Body of pancreas (tissue), 4 donors: ENCODE results near the gene RUSC2.
A peak's percentile ranks its signal among the peaks of the same experiment; 100 is the strongest.

Experiments used
- POLR2A ChIP-seq, 3 donors: fragments of 450-650 bp; IDR thresholded peaks; one replicate each; pipeline ENCODE4 v1.6.1; 2016; ENCODE audit warnings: antibody characterized with exemption in 3 of 3, mild to moderate bottlenecking in 2 of 3
- TF ChIP-seq, protein P1 (sequence below), 7 experiments: fragments of 450-650 bp in 4 of 7; fragments of 200-600 bp in 3 of 7; sonication (generic) in 3 of 7; IDR thresholded peaks; one replicate each; pipeline ENCODE4 v1.5.1; 2016 to 2019; ENCODE audit warnings: antibody characterized with exemption in 7 of 7

DNA sequence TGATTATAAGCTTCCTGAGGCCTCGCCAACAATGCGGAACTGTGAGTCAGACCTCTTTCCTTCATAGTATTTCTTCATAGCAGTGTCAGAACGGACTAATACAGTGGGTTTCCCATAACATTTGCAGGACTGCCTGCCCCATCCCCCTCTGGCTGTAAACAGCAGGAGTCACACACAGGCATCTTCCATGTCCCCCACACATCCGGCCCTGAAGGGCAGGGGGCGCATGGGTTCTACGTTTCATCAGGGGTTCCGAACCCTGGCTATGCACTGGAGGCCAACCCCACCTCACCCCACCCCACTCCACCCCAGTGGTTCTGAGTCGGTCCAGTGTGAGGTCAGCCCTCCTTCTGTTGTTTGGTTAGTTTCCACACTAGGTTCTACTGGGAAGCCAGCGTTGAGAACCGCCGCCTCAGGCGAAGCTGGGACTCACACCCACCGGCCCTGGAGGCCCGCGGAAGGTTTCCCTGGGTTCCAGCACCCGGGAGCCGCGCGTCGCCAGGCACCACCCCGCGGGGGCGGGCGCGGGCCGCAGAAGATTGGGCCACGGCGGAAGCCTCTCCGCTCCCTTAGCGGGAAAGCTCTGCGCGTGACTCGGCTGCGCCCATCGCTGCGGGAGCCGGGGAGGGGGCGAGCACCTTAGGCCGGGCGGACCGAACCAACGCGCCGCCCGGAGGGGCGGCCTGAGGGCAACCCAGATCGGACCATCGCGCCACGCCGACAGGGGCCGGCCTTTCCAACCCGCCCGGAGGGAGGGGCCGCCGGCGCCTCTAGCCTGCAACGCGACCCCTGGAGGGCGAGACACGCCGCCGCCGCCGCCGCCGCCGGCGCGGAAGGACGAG is at the start of gene RUSC2:
- TF ChIP-seq, protein P1, sequence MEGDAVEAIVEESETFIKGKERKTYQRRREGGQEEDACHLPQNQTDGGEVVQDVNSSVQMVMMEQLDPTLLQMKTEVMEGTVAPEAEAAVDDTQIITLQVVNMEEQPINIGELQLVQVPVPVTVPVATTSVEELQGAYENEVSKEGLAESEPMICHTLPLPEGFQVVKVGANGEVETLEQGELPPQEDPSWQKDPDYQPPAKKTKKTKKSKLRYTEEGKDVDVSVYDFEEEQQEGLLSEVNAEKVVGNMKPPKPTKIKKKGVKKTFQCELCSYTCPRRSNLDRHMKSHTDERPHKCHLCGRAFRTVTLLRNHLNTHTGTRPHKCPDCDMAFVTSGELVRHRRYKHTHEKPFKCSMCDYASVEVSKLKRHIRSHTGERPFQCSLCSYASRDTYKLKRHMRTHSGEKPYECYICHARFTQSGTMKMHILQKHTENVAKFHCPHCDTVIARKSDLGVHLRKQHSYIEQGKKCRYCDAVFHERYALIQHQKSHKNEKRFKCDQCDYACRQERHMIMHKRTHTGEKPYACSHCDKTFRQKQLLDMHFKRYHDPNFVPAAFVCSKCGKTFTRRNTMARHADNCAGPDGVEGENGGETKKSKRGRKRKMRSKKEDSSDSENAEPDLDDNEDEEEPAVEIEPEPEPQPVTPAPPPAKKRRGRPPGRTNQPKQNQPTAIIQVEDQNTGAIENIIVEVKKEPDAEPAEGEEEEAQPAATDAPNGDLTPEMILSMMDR (IDR thresholded peaks at IDR 0.05): peak in 6 of 7 experiments; percentile 19 to 58 (median 40)
- peak; percentile 78 to 85 (median 81) for TF ChIP-seq POLR2A (IDR thresholded peaks at IDR 0.05)
